Limb (tissue), 2 donors: ENCODE measurements around the gene MMP14.
"Not testable (repeated sequence)": the region's sequence is repeated elsewhere in the genome, so short reads cannot be mapped to it uniquely, and the experiment has no call there.

Experiments
- DNase-seq, 2 donors: peaks; one replicate each; pipeline ENCODE4 v3.0.0-alpha.2; 2016; ENCODE audit errors: extremely low spot score in 2 of 2

MMP14 gene

DNA sequence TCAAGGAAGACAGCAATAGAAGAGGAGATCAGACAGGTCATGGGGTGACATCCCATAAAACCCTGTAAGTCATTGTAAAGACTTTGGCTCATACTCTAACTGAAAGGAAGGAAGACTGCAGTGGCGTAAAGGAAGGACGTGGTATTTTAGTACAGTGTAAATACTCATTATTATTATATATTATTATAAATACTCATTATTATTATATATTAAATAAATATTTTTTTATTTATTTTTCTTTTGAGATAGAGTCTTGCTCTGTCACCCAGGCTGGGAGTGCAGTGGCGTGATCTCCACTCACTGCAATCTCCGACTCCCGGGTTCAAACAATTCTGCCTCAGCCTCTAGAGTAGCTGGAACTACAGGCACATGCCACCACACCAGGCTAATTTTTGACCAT, 20.0 kb downstream of the MMP14 start:
- no peak for DNase-seq

DNA sequence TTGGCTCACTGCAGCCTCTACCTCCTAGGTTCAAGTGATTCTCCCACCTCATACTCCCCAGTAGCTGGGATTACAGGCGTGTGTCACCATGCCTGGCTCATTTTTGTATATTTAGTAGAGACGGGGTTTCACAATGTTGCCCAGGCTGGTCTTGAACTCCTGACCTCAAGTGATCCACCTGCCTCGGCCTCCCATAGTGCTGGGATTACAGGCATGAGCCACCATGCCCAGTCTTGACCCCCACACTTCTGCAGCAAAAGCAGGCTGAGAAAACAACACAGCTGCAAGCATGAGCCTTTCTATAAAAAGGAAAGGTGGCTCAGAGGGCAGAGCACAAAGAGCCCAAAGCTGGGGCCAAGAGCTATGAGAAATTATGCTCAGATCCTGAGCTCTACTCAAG, 24.0 kb downstream of the MMP14 start:
- DNase-seq, result not testable (repeated sequence)

DNA sequence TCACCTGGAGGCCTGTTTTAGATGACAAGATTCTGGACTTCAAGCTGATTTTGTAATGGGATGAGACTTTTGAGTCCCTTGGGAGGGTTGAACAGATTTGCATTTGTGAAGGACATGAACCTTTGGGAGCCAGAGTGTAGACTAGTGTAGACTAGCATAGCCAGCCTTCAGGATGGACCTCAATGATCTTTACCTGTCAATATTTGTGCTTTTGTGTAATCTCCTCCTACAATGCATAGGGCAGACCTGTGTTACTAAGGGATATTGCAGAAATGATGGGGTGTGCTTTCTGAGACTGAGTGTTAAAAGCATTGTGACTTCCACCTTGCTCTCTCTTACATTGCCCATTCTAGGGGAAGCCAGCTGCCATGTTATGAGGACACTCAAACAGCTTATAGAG, 25.3 kb downstream of the MMP14 start:
- no peak for DNase-seq

DNA sequence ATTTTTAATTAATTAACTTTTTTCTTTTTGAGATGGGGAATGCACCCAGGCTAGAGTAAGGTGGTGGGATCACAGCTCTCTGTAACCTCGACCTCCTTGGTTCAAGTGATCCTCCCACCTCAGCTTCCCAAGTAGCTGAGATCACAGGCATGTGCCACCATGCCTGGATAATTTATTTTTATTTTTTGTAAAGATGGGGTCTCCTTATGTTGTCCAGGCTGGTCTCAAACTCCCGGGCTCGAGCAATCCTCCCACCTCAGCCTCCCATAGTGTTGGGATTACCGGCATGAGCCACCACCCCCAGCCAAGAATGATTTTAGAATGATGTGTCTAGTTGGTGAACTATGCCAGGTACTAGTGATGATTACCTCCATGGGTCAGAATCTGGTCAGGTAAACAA, 28.6 kb downstream of the MMP14 start:
- no peak for DNase-seq

DNA sequence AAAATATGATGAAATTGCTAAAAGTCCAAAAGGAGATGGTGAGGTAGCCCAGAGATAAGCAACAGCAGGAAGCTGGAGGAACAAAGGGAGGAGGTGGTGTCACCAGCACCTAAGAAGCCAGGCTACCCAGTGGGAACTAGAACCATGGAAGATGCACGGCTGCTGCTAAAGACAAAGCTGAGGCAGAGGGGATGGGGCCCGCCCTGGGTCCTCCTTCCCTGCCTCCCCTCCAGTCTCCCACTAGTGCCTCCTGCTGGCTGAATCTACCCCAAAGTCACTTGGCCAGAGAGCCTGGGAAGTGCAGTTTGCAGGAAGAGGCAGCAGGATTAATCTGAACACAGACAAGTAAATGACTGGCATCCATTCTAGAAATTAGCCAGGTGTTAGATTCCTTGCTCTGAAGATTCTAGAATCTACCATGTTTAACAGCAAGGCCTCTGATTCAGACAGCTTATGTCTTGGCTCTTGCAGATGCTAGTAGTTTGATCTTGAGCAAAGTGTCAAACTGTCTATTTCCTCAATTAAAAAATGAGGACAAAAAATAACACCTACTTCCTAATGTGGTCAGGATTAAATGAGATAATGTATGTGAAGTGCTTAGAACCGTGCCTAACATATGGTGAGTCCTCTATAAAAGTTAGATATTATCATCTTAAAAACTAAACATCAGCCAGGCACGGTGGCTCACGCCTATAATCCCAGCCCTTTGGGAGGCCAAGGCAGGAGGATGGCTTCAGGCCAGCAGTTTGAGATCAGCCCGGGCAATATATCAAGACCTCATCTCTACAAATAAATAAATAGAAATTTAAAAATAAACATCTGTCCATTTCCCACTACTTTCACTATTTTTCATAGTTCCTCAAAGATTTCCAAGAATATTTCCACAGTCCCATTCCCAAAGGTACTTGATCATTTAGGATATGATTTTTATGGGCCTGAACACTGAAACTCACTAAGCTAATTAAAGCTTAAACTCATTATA, 29.3 kb downstream of the MMP14 start:
- no peak for DNase-seq

DNA sequence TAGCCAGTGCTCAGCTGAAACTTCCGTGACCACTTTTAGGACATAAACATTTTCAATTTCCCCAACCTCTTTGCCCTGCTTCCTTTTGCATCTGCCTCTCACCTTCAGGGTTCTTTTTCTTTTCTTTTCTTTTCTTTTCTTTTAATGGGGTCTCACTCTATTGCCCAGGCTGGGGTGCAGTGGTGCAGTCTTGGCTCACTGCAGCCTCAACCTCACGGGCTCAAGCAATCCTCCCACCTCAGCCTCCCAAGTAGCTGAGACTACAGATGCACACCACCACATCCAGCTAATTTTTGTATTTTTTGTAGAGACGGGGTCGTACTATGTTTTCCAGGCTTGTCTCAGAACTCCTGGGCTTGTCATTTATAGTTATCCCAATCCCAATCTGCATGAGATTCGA, 30.5 kb downstream of the MMP14 start:
- no peak for DNase-seq

DNA sequence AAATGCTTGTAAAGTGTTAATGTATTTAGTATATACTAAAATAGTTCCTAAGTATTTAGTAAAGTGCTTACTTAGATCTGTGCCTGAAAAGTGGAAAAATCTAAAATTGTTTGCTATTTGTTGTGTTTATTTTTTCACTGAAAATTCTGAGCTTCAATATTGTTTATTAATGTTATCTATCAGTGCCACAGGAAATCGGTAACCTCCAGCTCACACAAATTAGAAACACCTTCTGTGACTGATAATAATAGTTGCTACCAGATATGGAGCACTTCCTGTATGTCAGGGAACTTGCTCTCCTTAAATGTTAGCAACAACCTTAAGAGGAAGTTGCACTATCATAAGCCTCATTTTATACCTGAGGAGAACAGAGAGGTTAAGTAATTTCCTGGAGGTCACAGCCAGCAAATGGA, 34.4 kb downstream of the MMP14 start:
- DNase-seq, result no peak

DNA sequence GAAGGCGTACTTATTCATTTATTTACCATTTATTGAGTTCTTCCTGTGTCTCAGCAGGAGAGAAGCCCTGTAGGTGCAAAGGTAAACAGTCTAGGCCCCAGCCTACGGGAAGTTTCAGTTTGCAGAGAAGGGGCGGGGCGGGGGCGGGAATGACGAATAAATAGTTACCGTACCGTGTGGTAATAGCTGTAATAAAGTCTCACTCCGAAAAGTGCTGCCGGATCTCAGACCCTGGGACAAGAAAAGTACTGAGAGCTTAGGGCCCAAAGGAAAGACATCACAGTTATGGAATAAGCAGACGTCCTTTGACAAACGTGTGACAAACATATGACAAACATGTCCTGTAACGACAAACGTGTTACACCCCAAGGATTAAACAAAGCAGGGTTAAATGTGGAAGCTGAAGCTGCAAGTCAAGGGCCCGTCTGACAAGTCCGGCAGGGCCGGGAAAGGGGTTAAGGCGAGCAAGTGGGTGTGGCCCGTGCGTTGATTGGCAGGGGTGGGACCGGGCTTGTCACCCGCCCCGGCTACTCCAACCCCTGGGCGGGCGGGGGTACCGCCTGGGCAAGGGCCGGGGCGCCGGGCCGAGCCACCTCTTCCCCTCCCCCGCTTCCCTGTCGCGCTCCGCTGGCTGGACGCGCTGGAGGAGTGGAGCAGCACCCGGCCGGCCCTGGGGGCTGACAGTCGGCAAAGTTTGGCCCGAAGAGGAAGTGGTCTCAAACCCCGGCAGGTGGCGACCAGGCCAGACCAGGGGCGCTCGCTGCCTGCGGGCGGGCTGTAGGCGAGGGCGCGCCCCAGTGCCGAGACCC, 35.0 kb downstream of the MMP14 start, which contains the start of gene LRP10:
TSS of gene LRP10 (plus strand) at position 517 of the 809 bp plus-strand sequence. CDS start 564 bp downstream, outside the sequence.
- peak; percentile 88 to 89 for DNase-seq

DNA sequence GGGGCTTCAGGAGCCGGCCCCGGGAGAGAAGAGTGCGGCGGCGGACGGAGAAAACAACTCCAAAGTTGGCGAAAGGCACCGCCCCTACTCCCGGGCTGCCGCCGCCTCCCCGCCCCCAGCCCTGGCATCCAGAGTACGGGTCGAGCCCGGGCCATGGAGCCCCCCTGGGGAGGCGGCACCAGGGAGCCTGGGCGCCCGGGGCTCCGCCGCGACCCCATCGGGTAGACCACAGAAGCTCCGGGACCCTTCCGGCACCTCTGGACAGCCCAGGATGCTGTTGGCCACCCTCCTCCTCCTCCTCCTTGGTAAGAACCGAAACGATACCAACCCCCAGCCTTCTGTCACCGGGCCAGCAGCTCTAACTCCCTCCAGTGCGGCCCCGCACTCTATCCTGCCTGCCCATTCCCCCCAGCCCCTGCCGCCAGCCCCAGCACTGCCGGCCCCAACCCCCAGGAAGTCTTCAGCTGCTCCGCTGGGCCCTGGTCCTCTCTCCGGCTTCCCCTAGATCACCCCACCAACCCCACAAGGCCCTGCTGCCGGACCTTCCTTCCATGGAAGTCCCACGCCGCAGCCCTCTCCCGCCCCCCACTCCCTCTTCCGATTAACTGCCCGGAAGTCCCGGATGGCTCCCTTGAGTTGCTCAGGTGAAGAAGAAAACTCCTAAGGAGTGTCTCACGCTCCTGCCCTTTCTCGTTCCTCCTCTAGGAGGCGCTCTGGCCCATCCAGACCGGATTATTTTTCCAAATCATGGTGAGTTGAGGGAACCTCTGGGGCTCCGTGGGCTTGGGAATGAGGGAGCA, 35.8 kb downstream of the MMP14 start:
- peak; percentile 88 to 89 for DNase-seq

DNA sequence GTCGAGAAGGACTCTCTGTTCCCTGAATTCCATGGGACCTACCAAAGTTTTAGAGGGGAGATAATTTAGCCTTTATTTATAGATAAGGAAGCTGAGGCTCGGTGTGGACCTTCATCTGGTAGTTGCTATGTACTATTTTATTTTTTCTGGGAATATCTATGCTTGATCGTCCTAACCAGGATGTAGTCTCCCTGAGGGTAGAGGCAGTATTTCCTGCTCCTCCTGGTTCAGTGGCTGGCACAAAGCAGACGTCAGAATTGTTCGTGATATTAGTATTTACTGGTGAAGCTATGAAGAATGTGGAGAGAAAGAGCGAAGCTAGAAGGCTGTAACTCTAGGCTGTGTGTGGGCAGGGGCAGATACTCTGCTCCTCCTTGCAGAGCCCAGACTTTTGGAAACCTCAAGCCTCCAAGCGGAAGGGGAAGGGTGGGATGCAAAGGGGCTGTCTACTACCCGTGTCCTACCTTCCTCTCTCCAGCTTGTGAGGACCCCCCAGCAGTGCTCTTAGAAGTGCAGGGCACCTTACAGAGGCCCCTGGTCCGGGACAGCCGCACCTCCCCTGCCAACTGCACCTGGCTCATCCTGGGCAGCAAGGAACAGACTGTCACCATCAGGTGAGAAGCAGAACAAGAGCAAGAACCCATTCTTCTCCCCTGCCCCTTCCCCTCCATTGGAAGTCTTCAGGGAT, 36.6 kb downstream of the MMP14 start:
- DNase-seq, result no peak

DNA sequence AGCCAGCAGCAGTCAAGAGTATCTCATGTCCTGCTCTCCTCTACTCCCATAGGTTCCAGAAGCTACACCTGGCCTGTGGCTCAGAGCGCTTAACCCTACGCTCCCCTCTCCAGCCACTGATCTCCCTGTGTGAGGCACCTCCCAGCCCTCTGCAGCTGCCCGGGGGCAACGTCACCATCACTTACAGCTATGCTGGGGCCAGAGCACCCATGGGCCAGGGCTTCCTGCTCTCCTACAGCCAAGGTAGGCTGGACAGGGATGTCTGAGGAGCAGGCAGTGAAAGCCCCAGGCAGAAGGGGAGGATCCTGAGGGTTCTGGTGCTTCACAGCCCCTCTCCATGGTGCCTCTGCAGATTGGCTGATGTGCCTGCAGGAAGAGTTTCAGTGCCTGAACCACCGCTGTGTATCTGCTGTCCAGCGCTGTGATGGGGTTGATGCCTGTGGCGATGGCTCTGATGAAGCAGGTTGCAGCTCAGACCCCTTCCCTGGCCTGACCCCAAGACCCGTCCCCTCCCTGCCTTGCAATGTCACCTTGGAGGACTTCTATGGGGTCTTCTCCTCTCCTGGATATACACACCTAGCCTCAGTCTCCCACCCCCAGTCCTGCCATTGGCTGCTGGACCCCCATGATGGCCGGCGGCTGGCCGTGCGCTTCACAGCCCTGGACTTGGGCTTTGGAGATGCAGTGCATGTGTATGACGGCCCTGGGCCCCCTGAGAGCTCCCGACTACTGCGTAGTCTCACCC, 38.8 kb downstream of the MMP14 start:
- no peak for DNase-seq

DNA sequence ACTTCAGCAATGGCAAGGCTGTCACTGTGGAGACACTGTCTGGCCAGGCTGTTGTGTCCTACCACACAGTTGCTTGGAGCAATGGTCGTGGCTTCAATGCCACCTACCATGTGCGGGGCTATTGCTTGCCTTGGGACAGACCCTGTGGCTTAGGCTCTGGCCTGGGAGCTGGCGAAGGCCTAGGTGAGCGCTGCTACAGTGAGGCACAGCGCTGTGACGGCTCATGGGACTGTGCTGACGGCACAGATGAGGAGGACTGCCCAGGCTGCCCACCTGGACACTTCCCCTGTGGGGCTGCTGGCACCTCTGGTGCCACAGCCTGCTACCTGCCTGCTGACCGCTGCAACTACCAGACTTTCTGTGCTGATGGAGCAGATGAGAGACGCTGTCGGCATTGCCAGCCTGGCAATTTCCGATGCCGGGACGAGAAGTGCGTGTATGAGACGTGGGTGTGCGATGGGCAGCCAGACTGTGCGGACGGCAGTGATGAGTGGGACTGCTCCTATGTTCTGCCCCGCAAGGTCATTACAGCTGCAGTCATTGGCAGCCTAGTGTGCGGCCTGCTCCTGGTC, 39.4 kb downstream of the MMP14 start:
- DNase-seq, result no peak

DNA sequence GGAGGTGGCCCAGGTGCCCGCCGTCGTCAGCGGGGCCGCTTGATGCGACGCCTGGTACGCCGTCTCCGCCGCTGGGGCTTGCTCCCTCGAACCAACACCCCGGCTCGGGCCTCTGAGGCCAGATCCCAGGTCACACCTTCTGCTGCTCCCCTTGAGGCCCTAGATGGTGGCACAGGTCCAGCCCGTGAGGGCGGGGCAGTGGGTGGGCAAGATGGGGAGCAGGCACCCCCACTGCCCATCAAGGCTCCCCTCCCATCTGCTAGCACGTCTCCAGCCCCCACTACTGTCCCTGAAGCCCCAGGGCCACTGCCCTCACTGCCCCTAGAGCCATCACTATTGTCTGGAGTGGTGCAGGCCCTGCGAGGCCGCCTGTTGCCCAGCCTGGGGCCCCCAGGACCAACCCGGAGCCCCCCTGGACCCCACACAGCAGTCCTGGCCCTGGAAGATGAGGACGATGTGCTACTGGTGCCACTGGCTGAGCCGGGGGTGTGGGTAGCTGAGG, 40.7 kb downstream of the MMP14 start:
- no peak for DNase-seq

DNA sequence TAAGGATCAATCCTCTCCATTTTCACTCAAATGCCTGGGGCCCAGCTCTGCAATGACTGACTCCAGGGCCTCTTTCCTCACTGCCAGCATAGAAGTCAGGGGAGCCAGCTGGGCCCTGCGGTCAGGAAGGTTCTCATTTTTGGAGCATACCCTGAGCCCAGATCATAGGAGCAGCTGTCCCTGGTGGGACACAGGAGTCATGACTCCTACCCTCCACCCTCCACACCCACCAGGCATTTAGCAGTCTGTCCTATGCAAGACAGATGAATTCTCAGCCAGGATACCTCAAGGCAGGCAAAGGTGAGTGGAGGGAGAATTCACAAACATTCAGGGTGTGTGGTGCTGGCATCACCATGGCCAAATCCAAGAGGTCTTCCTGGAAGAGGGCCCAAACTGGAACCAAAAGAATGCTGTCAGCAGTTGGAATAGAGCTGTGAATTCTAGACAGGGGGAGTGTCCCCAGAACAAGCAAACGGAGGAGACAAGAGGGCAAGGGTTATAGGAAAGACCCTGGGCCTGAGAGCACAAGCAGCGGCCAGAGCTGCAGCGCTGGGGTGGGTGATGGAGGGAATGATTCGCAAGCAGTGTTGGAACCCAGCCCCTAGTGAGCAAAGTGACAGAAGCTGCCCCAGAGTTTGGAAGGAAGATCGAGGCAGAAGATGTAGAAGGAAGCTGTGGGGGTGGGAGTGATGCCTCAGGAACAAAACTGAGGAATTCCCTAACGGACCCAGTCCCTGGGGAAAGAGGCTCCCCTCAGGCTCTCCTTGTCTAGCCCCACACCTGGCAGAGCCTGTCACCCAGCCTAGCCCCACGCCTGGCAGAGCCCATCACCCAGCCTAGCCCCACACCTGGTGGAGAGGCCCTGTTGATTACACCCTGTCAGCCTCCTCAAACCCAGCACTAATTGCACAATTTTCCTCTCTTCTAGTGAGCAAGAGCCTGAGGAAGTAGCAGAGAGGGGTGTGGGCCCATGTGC, 42.2 kb downstream of the MMP14 start:
- DNase-seq, result no peak

DNA sequence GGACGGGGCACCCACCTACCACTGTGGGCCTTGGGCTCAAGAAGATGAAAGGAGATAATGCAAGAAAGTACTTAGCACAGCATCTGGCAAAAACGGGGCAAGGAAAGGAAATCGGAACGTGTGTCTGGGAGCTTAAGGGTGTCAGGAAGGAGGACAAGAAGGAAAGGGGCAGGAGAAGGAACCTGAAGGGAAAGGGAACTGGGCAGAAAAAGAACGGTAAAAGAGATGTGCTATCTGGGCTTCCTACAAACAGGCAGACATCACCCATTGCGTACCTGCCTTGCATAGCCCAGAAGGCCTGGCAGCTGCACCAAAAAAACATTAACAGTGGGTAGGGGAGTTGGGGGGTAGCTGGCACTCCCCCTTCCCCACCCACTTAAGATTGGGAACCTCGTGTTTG, 45.7 kb downstream of the MMP14 start:
- no peak for DNase-seq

DNA sequence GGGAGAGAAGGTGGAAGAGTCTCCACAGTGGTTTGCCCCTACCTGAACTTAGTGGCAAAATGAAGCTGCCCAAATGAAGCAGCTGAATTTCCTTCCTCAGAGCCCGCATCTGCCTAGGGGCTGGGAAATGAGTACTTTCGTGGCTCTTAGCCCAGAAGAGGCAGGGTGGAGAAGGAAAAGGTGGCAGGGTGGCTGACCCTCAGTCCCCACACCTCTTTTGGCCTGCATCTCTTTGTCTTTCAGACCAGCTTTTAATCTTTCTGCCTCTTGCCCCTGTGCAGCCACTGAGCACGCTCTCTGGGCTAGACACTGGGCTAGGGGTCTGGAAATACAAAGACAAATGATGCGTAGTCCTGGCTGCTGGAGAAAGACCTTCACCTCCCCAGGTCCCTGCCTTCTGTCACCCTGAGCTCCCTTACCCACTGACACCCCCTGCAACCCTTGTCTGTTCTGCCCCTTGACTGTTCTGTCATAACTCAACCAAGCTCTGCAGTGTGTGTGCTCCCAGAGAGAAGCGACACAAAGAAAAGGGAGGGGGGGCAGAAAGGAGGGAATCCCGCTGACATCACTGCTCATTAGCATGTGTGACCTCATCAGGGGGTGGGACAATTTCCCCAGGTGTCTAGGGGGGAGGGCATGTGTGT, 46.3 kb downstream of the MMP14 start:
- DNase-seq, result no peak

DNA sequence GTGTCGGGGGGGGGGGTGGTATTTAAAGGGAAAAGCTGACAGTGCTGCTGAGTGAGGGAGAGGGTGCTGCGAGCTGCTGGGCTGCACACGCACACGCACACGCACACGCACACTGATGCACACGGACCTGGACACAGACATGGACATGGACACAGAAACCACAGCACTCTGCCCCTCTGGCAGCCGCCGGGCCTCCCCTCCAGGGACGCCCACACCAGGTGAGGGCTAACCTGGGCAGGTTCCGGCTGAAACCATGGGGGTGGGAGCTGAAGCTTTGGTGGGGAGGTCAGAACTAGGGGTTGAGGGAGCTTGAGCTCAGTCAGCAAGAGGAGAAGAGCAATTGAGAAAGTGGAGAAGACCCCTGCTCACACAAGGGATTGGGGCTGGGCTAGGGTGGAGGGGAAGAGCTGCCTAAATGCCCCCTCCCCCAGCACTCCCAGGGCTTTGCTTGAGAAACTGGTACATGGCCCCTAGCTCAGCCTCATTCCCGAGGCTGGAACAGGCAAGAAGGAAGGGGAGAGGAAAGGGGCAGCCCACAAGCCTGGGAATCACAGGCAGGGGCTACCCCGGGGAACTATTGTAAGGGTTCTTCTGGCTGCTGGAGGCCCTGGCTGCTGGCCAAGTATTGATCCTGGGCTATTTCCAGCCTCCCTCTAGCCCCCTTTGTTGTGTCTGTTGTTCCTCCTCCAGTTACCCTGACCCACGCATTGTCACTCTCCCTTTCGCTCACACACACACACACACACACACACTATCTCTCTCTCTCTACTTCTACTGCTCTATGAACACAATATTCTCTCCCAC, 47.0 kb downstream of the MMP14 start, which contains the start of gene REM2:
TSS of gene REM2 (plus strand) at position 50 of the 804 bp plus-strand sequence. CDS start at position 116, 66 bp downstream.
- DNase-seq, result peak in 1 of 2 donors; percentile 82
